RPMI8226 (cell line): Measurements from ENCODE around the gene ZNF791.
"Not testable (repeated sequence)": the region's sequence is repeated elsewhere in the genome, so short reads cannot be mapped to it uniquely, and the experiment has no call there.

Experiments
- DNase-seq: peaks from one replicate; pipeline ENCODE4 v3.0.0-alpha.2; 2015

The ZNF791 gene

DNA sequence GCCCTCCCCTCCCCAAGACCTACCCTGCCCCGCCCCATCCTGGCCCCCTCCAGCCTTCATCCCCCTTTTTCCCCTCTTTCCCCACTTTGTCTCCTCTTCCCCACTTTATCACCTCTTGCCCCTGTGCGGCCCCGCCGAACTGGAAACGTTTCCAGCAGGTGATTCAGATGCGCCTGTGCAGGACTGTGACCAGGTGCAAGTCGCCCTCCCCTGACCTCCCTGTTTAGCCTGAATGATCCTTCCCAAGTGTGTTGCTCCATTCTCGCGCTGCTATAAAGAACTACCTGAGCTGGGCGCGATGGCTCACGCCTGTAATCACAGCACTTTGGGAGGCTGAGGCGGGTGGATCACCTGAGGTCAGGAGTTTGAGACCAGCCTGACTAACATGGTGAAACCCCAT is 25.9 kb downstream of the ZNF791 start:
- DNase-seq: no peak

DNA sequence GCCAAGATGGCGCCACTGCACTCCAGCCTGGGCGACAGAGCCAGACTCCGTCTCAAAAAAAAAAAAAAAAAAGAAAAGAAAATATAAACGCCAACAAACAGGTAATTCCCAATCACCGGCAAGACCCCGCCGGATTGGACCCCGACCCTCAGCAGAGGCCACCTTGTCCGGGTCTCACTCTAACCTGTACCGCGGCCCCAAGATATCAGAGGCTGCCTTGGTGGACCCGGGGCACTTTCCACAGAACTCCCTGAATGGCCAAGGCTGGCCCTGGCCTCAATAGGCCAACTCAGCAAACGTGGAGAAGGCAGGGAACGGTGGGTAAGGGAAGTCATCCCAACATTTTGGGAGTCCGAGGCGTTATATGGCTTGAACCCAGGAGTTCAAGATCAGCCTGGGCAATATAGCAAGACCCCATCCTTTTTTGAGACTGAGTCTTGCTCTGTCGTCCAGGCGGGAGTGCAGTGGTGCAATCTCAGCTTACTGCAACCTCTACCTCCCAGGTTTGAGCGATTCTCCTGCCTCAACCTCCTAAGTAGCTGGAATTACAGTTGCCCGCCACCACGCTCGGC is 28.0 kb downstream of the ZNF791 start:
- no peak for DNase-seq

DNA sequence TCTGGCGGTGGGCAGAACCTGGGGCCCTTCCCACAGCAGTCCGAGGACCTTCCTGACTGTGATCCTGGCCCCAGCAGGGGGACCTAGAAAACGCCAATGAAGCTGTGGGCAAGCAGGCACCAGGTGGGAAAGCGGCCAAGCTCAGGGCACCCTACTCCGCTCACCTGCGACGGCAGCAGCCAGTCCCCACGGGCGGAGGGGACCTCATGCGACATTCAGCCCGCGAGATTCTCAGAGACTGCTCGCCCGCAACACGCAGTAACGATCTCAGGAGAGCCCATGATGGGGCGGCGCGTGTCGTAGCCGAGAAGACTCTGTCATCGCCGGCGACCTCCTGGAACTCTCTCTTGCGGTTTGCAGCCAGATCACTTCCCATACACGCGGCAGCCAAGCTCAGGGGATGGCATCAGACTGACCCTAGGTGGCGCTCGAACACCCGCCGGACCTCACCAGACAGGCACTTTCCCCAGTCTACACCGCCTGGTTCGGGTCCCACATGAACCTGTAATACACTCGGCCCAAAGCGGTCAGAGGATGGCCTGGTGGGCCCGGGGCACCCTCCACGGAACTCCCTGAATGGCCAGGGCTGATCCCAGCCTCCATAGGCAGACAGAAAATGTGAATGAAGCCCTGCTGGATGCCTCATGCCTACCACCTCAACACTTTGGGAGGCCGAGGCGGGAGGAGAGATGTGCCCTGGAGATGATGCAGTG is 29.3 kb downstream of the ZNF791 start:
- DNase-seq: peak; percentile 86

DNA sequence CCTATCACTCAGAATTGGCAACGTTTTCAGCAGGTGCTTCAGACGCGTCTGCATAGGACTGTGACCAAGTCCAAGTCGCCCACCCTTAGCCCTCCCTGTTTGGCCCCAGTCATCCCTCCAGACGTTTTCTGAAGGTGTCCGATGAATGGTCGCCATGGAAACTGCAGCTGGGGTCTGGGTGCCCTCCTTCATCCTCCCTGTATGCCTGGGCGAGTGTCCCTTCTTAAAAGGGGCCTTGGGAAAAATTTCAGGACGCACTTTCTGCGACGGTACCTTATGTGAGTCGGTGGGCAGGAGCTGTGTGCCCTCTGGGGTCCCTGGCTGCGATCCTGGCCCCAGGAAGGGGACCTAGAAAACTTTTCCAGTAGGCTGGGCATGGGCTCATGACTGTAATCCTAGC is 30.7 kb downstream of the ZNF791 start:
- DNase-seq: no peak

DNA sequence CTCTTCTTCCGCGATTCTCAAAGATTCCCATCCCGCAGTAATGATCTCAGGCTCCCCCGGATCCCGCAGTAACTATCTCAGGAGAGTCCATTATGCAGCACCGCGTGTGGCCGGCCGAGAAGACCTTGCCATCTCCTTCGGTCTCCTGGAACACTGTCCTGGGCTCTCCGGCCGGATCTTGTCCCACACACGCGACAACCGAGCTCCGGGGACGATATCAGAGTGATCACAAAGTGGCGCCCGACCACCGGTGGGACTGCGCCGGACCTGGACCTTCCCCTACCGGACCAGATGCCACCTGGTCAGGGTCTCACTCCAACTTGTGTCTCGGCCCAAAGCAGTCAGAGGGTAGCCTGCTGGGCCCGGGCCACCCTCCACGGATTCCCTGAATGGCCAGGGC is 31.8 kb downstream of the ZNF791 start:
- no peak for DNase-seq

DNA sequence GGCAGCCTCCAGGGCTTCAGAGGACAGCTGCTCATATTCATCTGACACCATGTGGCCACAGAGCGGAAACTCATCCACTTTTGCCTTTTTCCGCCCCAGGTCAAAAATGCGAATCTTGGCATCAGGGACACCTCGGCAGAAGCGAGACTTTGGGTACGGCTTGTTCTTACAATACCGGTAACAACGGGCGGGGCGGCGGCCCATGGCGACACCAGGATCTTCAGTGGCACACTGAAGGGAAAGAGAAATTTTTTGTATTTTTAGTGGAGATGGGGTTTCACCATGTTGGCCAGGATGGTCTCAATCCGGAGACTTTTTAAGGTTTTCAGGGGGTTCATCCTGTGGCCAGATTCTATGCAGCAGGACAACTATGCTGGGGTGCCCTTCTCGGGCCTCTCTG is 33.0 kb downstream of the ZNF791 start:
- DNase-seq: not testable (repeated sequence)

DNA sequence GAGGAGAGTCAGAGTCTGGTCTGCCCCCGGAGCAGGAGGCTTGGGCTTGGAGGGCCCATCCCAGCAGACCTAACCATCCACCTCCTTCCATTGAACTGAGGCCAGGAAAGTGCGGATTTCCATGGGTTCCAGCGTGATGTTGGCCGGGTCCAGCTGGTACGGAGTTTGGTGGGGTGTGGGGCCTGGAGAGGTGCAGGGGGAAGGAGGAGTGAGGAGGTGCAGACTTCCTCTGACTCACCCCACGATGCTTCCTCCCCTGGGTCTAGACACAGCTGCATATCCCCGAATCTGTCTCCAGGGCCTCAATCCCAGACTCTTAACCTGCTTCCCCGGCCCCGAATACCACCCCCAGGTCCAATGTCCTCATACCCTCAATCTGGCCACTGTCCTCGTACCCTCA is 35.8 kb downstream of the ZNF791 start:
- DNase-seq: no peak

DNA sequence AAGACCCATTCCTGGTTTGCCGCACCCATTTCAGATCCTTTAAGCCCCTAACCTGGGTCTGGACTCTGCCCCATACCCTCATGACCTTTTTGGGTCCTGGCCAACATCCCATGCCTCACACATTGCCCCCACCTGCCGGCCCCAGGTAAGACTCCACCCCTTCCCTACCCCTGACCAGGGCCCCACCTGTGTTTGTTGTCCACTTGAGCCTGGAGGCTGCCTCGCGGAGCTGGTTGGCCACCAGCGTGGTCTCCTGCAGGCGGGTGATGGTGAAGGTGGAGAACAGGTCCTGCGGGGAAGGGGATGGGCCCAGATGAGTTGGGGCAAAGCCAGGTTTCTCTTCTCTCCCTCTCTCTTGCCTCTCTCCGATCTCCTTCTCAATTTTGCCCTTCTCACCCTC is 36.3 kb downstream of the ZNF791 start:
- no peak for DNase-seq

DNA sequence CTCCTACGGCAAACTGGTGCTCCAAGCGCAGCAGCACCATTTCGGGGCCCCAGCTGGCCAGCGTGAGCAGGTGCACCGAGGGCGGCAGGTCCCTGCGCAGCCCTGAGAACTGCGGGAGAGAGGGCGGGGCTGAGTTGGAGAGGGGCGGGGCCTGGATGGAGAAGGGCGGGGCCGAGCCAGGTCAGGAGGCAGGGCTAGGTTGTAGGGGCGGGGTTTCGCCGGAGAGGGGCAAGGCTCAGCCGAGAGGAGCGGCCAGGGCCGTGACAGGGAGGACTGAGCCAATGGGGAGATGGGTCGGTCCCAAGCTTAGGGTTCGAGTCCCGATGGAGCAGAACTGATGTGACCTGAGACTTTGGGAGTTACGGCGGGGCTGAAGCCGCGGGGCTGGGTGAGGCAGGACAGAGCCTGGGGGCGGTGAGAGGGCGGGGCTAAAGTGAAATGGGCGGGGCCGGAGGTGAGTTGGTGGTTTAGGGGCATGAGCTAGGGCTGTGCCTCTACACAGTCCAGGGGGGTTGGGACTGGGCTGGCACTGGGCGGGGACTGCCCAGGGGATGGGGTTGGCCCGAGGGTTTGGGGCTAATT is 36.9 kb downstream of the ZNF791 start:
- DNase-seq: no peak

DNA sequence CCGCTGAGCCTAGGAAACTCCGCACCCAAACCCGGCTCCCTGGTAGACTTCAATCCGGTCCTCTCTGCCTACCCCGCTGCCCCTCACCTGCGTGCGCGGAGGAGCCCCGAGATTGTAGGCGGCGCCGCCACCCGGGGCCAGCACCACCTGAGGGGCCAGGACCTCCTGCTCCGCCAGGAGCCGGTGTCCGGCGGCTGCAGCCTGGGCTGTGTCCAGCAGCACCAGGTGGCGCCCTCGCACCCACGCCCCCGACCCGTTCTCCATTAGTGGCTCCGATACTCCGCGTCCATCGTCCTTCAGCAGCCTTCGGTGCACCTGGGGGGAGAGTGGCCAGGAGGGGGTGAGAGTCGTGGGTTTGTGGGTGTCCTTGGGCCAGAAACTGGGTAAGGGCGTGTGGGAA is 37.4 kb downstream of the ZNF791 start:
- no peak for DNase-seq

DNA sequence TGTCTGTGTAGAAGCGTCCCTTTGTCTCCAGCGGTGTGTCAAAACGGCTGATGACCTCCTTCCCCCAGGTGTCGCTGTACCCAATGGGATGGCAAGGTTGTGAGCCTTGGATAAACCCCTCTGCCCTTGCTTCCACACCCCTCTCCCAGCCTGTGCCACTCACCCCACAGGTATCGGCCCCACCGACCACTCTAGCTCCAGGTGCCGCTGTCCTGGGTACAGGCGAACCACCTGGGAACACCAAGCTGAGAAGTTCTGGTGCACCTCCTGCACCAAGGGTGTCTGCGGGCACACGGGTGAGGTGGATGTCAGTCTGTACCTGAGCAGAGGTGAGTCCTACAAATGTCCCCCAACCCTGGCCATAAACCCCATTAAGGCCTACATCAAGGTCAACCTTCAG is 39.2 kb downstream of the ZNF791 start:
- DNase-seq: no peak

DNA sequence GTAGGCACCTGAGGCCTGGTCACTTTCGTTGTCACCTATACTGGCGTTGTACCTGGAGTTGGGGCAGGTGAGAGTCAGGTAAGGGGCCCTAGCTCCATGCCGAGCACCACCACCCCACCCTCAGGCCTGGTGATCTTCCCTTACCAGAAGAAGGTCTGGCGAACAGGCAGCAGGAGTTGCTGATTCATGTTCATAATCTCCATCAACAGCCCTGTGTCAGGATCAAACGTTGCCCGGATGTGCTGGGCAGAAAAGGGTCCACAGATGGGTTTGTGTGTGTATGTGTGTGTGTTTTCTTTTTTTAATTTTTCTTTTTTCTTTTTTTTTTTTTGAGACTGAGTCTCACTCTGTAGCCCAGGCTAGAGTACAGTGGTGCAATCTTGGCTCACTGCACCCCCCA is 41.5 kb downstream of the ZNF791 start:
- DNase-seq: no peak

DNA sequence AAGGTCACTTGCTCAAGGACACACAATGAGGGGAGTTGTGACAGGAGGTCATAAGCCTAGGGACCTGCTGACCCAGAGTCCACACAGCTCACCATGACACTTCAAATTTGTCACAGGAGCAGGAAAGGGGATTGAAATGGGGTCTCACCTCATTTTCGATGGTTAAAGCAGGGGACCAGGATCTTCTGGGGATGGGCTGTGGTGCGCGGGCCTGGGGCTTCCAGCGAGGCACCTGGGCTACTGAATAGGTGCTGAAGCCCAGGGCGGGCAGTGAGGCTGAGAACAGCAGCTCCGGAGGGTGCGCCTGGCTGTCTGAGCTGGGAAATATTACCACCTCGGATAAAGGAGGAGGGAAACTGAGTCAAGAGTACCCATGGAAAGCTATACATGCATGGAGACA is 44.8 kb downstream of the ZNF791 start:
- no peak for DNase-seq

DNA sequence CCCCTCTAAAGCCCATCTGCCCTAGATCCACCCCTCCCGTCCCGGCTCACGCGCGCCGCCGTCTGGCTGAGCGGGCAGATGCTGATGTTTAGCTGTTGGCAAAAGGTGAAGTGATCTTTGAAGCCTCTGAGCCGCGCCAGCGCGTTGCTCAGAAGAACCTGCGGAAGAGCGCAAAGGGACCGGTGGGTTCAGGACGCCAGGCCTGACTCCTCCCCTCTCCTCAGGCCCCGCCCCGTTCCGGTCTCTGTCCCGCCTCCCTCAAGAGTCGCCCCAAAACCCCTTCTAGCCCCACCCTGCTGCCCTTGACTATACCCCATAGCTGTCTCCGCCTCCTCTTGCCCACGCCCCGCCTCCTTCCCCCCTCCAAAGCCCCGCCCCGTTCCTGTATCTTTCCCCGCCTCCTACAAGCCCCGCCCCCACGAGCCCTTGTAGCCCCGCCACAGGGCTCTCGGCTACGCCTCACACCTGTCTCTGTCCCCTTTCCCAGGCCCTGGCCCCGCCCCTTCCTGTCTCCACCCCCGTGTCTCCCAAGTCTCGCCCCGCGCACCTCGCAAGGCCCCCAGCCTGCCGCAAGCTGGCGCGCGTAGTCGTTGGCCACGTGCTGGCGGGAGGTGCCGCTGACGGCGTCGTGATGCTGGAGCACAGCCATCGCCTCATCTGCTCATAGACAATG is 46.3 kb downstream of the ZNF791 start:
- no peak for DNase-seq

DNA sequence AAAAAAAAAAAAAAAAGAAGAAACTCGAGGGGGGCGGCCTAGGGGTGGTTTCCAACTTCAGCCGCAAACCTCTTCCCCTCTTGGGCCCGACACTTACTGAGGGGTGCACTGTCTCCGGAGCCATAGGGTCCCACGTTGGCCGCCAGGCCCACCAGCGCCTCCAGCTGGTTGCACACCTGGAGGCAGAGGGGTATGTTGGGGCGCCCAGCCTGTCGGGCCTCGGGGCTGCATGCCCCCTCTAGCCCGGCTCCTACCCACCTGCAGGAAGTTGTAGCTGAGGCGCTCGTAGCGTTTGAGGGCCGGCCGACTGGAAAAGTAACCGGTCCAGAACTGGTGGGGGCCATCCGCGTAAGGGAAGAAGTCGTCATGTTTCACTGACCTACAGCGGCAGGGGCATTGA is 47.2 kb downstream of the ZNF791 start:
- no peak for DNase-seq

DNA sequence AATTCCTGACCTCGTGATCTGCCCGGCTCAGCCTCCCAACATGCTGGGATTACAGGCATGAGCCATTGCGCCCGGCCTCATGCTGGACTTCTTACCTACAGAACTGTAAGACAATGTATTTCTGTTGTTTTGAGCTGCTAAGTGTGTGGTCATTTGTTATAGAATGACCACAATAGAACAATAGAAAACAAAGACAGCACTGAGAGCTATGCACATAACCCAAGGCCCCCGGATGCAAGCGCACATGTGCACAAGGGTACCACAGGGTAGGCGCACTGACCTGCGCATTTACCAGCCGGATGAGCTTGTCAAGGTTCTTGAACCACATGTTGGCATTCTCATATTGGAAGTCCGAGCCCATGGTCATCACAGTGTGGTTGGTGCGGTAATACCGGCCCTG is 50.3 kb downstream of the ZNF791 start:
- no peak for DNase-seq

DNA sequence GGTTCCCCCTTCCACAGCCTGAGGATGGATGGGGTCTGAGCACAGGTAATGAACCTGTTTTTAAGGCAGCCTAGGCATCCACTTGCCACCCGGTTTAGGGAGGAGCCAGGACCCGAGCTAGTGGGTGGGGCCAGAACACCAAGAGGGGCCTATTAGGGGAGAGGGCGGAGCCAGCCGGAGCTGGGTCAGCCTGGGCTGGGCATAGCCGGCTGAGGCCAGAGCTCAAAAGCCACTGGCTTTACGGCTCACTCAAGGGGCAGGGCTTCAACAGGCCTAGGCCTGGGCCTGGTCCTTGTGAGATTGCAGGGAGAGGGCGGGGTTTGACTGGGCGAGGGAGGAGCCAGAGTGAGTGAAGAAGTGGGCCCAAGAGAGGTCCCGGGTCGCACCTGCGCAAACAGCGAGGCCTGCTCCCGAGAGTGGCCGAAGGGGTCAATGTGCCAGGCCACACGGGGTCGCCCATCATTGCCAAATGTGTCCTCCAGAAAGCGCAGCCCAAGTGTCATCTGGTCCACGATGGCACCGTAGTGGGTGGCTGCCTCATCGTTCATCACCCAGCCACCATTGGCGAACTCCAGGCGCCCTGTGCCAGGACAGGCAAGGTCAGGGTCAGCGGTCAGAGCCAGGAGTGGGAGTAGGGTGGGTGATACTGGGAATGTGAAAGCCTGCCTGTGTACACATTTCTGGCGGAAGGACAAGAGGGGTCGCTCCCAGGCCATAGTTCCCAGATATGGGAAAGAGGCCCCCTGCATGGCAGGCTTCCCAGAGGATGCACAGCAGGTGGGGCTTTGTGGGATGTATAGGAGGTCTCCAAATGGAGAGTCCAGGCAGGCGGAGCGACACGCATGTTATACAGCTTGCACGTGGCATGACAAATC is 53.9 kb downstream of the ZNF791 start:
- DNase-seq: no peak

DNA sequence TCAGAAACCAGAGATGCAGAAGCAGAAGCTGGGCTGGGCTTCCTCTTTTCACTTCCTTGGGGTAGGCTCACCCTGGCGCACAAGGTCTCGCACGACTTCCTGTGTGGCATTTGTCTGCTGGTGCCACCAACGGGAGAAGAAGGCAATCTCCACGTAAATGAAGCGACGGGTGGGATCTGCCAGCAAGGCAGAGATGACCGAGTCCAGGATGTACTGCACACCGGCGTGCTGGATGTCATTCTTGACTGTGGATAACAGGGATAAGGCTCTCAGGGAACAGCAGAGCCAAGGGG is 54.5 kb downstream of the ZNF791 start:
- DNase-seq: no peak

DNA sequence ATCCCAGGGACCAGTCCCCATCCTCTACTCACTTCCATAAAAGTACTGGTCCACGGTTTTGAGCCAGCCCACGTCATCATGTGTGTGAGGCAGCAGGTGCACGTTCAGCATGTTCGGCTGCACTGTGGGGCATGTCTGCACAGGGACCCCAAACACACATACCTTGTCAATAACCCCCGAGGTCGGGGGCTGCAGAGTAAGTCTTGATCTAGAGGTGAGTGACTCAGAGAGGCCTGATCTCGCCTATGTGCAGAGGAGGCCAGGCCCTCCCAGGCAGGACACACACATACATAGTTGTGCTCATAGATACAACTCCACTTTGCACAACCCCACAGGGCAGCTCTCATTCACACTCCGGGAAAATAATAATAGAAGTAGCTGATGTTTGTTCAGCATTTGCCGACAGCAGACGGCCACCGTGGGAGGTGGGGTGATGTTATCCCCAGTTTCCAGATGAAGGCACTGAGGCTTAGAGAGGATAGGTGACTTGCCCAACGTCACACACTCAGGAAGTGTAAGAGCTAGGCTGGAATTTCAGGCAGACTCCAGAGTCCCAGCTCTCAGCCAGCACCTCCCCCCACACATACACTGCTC is 55.0 kb downstream of the ZNF791 start:
- DNase-seq: no peak

DNA sequence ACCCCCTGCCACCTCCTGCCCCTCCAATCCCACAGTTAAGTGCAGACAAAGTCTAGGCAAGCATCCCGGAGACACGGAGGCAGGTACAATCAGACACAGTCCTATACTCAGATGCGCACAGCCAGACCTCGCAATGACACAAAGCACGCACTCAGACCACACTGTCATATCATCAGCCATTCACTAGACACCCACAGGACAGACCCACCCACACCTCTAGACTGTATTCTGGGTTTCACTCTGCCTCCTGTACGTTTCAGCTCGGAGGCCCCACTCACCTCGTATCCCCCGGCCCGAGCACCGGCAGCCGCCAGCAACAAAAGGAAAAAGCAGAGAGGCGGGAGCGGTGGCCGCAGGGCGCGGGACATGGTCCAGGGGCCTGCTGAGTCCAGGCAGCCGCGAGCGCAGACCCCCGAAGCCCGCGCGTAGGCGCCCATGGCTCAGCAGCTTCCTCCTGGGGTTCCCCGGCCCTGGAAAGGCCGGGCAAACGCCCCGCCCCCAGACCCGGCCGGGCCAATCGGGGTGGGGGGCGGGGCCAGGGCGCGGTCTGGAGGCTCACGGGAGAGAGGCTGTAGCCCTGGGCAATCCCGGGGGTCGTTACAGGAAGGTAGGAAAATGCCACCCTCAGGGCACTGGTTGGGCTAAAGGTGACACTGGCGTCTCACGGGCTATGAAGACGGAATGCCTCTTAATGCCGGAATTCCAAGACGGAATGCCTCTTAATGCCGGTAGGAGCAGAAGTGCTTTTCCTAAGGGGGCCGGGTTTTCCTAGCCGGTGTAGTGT is 55.7 kb downstream of the ZNF791 start, which contains the start of the genes MAN2B1 and WDR83:
Gene MAN2B1, minus strand, starts transcription at position 478 of the 784 bp plus-strand sequence. Its CDS starts 41 bp downstream, at position 437.
Gene WDR83, plus strand, starts transcription at position 543 of the 784 bp plus-strand sequence. CDS start 2,984 bp downstream, outside the sequence.
- DNase-seq: peak; percentile 85

DNA sequence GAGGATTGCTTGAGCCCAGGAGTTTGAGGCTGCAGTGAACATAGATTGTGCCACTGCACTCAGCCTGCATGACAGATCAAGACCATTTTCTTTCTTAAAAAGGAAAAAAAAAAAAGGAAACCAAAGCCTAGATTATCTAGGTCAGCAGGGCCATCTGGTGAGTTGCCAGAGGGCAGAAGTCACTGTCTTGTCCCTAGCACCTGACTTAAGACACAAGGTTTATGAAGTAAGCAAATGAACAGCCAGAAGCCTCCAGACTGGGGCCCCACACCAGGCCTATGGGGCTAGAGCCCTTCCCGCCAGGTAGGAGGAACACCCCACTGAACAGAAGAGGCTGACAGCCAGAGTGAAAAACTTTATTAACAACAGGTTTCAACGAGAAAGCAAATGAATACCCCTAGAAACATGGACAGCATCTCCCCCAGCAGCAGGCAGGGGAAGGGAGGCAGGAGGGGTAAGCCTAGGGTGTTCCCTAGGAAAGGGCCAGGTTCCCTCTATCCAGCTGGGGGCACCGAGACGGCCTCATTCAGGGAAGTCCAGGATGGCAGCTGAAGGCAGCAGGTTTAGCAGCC is 57.1 kb downstream of the ZNF791 start:
- DNase-seq: no peak
